Measurements from ENCODE around the gene RNH1.
A peak's percentile ranks its signal among the peaks of the same experiment; 100 is the strongest.
"Not testable (repeated sequence)": the region's sequence is repeated elsewhere in the genome, so short reads cannot be mapped to it uniquely, and the experiment has no call there.

The RNH1 gene

DNA sequence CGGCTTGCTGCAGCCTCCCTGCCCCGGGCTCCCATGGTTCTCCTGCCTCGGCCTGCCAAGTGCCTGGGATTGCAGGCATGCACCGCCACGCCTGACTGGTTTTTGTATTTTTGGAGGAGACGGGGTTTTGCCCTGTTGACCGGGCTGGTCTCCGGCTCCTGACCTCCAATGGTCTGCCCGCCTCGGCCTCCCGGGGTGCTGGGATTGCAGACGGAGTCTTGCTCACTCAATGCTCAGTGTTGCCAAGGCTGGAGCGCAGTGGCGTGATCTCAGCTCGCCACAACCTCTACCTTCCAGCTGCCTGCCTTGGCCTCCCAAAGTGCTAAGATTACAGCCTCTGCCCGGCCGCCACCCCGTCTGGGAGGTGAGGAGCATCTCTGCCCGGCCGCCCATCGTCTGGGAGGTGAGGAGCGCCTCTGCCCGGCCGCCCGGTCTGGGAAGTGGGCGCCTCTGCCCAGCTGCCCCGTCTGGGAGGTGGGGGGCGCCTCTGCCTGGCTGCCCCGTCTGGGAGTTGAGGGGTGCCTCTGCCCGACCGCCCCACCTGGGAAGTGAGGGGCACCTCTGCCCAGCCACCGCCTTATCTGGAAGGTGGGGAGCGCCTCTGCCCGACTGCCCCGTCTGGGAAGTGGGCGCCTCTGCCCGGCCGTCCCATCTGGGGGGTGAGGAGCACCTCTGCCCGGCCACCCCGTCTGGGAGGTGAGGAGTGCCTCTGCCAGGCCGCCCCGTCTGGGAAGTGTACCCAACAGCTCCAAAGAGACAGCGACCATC, 10.1 kb upstream of the RNH1 start:
- not testable (repeated sequence) for DNase-seq

DNA sequence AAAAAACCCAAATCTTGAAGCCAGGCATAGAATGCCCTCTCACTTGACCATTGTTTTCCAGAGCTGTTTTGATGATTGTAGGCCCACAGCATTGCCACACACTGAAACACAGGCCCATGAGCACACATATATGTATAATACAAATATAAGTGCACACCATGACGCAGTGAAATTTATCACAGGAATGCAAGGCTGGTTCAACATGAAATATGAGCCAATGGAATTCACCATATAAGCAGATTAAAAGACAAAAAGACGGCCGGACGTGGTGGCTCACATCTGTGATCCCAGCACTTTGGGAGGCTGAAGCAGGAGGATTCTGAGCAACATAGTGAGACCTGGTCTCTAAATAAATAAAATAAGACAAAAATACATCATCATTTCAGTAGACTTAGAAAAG, 9.4 kb upstream of the RNH1 start:
- DNase-seq = no peak

DNA sequence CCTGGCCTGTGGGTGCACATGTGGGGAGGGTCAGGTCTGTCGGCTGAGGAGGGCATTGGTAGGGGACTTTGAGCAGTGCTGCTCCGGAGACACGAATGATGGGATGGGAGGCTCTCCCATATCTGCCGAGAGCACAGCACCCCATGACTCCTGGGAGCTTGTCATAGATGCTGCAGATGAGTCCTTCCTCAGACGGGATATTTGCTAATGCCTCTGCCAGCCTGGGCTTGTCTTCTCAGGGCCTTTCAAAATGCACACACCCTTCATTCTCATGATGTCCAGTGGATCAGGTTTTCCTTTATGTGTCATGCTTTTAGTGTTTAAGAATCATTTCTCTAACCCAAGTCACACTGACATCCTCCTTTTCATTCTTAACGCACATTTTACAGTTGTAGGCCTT, 8.1 kb upstream of the RNH1 start:
- no peak for DNase-seq

DNA sequence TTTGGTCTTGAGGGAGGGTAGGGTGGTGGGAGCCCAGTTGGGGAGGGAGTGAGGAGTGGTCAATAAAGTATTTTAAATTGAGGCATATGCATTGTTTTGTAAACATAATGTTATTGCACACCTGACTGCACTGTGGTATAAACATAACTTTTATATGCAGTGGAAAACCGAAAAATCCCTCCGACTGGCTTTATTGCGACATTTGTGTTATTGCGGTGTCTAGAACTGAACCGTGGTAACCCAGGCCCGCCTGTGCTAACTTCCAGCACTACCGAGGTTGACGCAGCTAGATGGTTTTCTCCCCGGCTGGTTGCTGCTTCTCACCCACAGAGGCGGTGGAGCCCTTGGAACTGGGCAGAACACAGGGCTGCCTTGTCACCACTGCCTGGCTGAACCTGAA, 7.6 kb upstream of the RNH1 start:
- no peak for DNase-seq

DNA sequence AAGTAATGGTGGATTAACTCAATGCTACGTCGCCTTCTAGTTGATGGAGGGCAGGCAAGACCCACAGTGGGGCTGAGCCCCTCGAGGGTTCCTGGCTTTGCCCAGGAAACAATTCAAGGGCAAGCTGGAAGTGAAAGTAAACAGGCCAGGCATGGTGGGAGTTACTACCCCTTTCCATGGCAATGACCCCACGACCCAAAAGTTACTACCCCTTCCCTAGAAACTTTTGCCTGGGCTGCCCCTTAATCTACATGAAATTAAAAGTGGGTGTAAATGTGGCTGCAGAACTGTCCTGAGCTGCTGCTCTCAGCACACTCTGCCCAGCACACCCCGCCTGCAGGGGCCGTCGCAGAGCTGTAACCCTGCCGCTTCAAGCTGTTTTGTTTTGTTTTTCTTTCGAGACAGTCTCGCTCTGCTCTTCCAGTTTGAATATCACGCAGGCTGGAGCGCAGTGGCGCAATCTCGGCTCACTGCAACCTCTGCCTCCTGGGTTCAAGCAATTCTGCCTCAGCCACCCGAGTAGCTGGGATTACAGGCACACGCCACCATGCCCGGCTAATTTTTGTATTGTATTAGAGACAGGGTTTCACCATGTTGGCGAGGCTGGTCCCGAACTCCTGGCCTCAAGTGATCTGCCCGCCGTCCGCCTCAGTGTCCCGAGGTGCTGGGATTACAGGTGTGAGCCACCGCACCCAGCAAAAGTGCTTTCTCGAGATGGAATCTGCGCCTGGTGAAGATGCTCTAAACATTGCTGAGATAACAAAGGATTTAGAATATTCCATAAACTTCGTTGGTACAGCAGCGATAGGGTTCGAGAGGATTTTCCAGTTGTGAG, 5.9 kb upstream of the RNH1 start:
- no peak for DNase-seq

DNA sequence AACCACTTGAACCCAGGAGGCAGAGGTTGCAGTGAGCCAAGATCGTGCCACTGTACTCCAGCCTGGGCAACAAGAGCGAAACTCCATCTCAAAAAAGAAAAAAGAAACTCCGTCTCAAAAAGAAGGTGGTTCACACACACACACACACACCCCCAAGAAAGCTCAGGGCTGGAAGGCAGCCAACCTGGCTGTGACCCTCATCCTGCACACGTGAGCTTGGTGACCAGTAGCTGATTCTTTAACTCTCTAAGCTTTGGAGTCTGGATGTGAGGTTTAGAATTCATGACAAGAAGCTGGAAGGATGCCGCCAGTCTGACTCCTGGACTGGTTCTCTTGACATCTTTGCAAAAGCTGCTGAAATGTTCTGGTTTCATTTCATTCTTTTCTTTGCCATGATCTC, 1.9 kb upstream of the RNH1 start:
- no peak for DNase-seq

DNA sequence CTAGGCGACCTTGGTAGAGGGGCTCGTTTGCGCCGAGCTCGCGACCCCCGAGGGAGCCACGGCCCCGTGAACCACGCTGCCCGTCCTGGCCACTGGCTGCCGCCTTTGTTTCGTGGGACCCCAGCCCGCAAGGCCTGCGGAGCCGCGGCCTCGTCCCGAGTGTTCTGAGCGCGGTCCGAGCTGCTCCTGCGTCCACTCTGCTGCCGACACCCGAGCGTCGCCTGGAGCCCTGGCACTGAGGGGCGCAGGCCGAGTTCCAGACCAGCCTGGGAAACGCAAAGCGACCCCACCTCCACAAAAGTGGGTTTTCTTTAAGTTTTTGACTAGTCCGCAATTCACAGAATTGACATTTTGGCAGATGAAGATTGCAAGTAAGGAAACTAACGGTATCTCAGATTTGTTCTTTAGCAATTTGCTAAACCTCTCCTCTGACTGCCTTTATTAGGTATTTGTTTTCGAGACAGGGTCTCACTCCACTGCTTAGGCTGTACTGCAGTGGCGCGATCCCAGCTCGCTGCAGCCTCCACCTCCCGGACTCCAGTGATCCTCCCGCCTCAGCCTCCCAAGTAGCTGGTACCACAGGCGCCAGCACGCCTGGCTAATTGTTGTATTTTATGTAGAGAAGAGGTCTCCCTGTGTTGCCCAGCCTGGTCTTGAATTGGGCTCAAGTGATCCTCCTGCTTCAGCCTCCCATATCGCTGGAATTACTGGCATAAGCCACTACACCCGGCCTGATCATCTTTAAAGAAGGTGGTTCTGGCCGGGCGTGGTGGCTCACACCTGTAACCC, 879 bp upstream of the RNH1 start:
- no peak for DNase-seq

DNA sequence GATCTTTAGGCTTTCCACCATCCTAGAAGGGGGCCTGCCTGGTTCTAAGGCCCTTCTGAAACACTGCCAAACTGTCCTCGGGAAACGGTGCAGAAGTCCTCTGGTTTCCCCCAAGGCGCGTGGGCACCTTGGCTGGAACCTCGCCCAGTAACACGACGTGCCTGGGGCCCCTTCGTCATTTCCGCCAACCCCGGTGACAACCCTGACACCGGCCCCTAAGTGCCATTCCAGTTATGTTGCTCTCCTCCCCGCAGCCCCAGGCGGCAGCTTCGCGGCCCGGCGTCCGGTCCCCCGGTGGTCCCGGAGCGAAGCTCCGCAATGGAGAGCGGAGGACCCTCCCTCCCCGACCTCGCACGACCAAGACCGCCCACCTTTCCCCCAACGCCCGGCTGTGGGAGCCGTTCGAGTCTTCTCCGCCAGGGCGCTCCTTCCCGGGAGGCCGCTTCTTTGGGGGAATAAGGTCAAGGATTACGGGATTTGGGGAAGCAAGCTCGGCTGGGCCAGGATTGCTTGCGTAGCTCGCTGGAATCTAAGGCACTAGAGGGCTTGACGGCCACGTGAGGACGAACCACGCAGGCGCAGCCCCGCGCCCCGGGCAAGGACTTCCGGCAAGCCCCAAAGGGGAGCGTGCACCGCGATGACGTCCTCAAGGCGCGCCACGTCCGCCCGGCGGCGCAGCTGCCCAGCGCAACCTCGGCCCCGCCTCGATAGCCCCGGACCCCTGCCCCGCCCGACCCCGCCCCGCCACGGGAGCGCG, 626 bp downstream of the RNH1 start:
- DNase-seq = peak; percentile 95

DNA sequence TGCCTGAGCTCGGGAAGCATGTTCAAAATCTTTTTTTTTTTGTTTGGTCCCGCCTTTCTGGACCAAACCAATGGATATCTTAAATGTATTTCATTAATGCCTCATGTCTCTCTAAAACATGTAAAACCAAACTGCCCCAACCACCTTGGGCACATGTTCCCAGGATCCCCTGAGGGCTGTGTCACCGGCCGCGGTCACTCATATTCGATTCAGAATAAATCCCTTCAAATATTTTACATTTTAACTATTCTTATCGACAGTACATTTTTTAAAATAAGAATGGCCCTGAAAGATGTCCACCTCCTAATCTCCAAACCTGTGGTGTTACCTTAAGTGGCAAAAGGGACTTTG, 2.1 kb downstream of the RNH1 start:
- DNase-seq = no peak

DNA sequence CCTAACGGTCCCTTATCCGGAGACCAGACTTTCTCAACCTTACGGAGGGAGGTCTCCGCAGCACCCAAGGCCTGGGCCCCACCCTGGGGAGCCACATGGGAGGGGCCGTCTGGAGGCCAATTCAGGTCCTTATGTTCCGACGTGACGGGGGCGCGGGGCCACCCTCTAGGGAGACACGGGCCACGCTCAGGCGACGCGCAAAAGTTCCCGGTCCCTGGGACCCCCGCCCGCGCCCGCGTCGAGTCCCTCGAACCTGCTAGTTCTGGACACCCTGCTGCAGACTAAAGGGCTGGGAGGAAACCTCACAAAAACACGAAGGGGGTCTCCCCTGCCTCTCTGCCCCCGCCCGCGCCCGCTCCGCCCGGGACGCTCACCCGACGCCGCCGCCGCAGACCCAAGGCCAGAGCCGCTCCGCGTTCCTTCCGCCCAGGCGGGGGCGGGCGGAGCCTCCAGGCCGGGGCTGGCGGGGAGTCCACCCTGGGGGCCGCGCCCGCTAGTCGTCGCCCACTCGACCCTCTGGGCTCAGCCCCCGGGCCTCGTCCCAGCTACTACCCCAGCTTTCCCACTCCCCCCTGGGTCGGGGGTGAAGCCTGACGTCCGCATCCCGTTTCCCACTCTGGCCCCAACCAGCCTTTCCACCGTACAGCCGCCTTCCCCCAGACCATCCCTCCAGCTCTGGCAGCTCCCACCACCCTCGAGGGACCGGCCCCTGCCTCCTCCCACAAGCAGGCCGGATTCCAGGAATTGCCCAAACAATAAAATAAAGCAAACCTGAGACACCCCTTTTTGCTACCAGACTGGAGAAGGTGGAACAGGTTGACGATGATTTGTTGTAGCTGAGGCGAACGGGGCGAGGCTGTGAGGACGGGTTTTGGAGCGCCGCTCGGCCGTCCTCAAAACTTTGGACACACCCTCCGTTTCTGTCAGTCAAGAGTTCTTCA, 2.7 kb downstream of the RNH1 start:
- DNase-seq = no peak

DNA sequence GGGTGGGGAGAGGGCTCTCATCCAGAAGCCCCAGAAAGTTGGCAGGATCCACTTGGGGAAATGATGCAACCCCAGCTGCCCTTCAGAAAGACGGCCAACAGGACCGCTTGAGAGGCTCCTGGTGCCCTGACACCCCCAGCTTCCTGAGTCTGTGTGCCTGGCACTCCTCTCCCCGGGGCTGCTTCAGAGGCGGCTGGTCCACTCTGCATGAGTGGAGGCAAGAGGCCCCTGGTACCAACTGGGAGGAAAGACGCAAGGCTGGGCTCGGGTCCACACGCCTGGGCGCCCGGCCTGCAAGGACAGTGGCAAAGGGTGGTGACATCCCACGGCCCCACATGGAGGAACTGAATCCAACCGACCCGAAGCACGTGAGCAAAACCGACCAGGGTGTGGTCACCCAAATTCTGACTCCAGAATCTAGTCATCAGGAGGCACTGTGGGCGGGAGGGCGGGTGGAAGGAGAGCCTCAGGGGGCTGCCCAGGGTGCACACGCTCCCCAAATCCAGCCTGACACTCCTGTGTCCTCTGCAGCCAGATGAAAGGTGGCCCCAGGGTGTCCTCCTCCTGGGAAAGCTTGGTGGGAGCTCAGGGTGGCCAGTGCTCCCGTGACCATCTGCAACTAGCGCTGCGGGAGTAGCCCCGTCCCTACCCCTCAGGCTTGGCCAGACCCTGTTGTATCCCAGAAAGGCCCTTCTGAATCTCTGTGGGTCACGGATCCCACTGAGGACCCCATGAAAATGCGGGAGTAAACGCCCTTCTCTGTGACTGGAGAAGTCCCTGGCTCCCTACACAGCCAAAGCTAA, 3.7 kb downstream of the RNH1 start:
- peak; percentile 50 for DNase-seq

DNA sequence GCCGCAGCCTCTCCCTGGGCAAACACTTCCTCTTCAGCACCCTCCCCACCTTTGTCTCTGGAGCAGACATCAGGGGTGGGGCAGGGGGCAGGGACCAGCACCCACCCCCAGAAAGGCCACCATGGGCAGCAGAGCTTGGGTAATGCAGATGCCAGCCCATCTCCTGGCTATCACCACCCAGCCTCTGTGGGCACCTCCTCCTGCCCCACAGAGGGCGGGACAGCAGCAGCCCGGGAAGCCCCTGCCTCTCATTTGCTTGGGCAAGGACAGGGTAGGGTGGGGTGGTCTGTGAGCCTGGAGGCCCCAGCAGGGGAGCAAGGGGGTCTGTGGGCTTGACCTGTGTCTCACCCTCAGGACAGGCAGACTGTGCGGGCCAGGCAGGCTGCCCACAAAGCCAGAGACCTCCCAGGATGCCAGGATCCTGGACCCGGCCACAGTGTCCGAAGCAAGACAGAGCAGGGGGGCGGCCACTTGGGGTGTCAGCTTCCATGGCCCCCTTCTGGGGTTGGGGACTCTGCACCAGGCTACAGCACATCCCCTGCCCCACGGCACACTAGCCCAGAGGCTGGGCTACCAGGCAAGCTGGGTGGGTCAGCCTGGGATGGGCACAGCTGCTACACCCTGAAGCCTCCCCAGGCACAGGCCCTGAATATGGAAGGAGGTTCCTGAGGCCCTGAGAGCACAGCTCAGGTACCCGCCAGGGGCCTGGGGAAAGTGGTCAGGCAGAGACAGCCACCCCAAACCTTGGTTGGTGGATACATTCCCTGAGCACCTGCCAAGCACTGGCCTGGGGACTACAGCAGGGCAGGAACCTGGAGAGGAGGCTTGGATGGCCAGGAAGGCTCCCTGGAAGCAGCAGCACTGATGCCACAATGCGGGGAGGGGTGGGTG, 4.5 kb downstream of the RNH1 start:
- no peak for DNase-seq

DNA sequence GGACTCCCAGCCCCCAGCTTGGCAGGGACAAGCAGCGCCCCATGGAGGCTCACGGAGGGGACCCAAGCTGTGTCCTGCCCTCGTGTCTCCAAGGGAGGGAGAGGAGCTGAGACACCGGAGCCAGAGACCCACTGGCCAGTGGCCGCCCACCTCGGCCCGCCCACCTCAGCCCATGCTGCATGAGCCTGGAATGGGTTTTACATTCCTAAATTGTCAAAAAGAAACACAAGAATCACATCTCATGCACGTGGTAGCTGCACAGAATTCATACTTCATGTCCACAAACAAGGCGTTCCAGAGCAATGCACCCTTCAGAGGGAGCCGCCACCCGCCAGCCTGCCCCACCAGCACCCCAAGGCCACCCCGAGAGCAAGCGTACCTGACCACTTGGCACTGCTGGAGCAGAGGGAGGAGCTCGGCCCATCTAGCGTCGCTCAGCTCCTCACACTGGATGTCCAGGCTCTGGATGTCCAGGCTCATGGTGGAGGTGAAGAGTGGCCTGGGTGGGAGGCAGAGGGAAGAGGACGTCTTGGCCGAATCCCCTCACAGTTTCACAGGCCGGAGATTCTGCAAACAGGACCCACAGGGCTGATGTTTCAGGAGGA, 5.3 kb downstream of the RNH1 start:
- DNase-seq = no peak

DNA sequence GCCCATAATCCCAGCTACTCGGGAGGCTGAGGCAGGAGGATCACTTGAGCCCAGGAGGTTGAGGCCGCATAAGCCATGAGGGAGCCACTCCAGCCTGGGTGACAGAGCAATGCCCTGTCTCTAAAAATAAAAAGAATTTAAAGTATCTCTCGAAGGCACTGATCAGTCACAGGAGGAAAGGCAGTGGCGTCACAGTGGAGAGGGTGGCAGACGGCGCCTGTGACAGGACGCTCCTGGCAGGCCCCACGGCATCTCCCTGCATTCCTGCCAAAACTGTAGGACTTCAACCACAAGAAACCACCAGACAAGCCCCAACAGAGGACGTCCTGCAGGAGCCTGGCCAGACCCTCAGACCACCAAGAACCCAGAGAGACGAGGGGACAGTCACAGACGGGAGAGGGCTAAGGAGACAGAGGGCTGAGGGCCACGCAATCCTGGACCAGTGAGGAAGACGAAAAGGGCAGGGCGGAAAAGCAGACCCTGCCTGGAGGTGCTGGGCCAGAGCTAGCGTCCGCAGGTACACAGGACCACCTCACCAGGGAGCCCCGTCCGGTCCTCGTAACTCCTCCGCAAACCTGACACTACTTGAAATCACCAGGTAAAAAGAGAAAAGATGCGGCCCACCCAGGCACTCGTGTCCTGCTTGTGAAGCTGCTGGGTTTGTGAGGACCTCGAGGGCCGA, 5.9 kb downstream of the RNH1 start:
- no peak for DNase-seq

DNA sequence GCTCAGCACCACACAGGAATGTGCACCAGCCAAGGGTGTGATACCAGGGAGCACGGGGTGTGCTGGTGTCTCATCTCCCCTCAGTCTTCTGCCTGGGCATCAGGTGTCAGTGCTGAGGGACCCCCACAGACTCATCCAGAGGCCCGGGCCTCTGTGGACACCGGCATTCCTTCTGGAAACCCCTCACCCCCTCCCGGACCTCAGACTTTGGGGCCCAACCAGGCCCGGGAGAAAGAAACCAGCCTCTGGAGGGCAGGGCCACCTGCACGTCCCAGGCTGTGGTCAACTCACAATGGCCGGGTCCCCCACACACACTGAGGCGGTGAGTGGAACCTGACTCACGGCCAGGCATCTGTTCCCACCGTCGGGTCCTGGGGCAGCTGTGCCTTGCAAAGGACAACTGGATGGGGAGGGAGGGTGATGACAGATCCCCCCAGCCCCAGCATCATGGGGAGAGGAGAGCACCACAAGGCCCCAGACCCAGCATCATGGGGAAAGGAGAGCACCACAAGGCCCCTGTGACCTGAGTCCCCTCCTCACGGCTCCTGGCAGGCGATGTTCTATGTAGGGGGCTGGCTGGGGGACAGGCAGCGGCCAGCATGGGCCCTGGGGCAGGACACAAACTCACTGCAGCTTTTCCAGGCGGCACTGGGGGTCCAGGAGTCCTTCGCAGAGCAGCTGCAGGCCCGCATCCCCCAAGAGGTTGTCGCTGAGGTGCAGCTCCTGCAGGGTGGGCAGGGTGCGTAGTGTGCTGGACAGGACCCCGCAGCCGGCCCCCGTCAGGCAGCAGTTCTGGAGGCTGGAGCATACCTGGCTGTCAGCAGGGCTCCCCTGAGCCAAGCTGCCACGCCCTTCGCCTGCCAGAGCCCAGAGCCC, 7.6 kb downstream of the RNH1 start:
- no peak for DNase-seq

DNA sequence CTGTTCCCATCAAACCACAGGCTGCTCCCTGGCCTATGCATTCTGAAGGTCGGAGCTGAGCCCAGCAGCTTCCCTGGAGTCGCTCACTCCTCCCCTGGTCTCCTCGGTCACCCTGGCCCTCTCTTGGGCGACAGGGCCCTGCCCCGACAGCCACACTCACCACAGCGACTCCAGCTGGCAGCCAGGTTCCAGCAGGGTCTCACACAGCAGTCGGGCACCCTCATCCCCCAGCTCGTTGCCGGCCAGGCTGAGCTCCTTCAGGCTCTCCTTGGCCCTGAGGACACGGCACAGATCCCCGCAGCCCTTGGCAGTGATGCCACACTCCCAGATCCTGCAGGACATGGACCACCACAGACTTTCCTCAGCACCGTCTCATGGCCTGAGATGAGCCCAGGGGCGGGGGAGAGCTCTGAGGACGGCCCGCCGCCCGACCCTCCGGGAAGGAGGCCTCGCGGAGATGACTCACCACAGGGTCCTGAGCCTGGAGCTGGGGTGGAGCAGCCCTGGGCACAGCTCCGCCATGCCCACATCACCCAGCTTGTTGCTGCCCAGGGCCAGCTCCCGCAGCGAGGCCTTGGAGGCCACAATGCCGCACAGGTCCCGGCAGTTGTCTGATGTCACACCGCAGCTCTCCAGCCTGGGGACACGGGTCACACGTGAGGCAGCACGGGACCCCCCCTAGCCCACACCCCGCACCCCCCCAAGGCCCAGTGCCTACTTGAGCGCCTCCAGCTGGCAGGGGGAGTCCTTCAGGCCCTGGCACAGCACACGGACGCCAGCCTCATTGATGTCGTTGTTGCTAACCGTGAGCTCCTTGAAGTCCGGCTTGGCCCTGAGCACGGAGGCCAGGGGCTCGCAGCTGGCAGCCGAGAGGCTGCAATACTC, 8.5 kb downstream of the RNH1 start:
- DNase-seq = no peak
